ENCODE data around the gene MCC. TPM values are rescaled to one million over a fixed set of nuclear protein-coding genes. Genes with fewer than 3 reads are reported as not detected.
A peak's percentile ranks its signal among the peaks of the same experiment; 100 is the strongest.

The MCC gene
- total RNA-seq, 1 donor from 2014 or later = 26.9 TPM

GRCh38 chr5:113232667-113233066, 255.6 kb downstream of the MCC start:
- Histone ChIP-seq H3K79me2 (ENCODE audit: insufficient read depth, low read length) (peaks cover 7% of the 10 kb centered on the region), H3K4me3 (ENCODE audit: insufficient read depth, low read depth, low read length) (no peak overlapping the region), H2AFZ (ENCODE audit: low read depth, low read length) (no peak overlapping the region), H4K20me1 (ENCODE audit: insufficient read depth, low read length) (peaks cover 6% of the 10 kb centered on the region), H3K27ac (ENCODE audit: low read depth, low read length) (no peak overlapping the region), H3K4me1 (ENCODE audit: insufficient read depth, low read length) (peaks cover 17% of the 10 kb centered on the region), H3K4me2 (ENCODE audit: low read length) (no peak overlapping the region), H3K36me3 (ENCODE audit: insufficient read depth, low read length) (no peaks in the 10 kb centered on the region), H3K27me3 (ENCODE audit: insufficient read depth, low read length) (no peaks in the 10 kb centered on the region), H3K9me3 (ENCODE audit: insufficient read depth, low read depth, low read length) (no peaks in the 10 kb centered on the region), H3K9ac (ENCODE audit: low read length) (no peak overlapping the region)
- Mint-ChIP-seq H3K9me3 (ENCODE audit: unreplicated experiment) (no peaks in the 10 kb centered on the region), H3K36me3 (ENCODE audit: low read depth, unreplicated experiment) (no peaks in the 10 kb centered on the region), H3K27ac (ENCODE audit: unreplicated experiment) (no peak overlapping the region), H3K4me3 (ENCODE audit: unreplicated experiment) (no peak overlapping the region), H3K27me3 (ENCODE audit: low read depth, unreplicated experiment) (no peaks in the 10 kb centered on the region), H3K4me1 (ENCODE audit: low read depth, unreplicated experiment) (peaks cover 43% of the 10 kb centered on the region)
- FAIRE-seq = no peak
- DNase-seq (ENCODE audit: low read depth) = peak; percentile 45
- no peak for TF ChIP-seq EZH2 (IDR thresholded peaks at IDR 0.05; ENCODE audit: insufficient read depth, low read length)
- no peak for TF ChIP-seq CTCF (IDR thresholded peaks at IDR 0.05; ENCODE audit: insufficient read depth, low read depth, low read length)

- H4K20me1 ChIP-seq (ENCODE audit: insufficient read depth, low read length) = peaks cover 6% of the 10 kb centered on the region
- H3K36me3 ChIP-seq (ENCODE audit: insufficient read depth, low read length) = no peaks in the 10 kb centered on the region
- H3K4me3 ChIP-seq (ENCODE audit: insufficient read depth, low read depth, low read length) = no peak overlapping the region
- DNase-seq (ENCODE audit: low read depth) = peak; percentile 61
- H3K27ac ChIP-seq (ENCODE audit: low read depth, low read length) = no peak overlapping the region
- peaks cover 17% of the 10 kb centered on the region for H3K4me1 ChIP-seq (ENCODE audit: insufficient read depth, low read length)
- H2AFZ ChIP-seq (ENCODE audit: low read depth, low read length) = no peak overlapping the region
- peaks cover 38% of the 10 kb centered on the region for H3K4me1 Mint-ChIP-seq (ENCODE audit: low read depth, unreplicated experiment)
- no peaks in the 10 kb centered on the region for H3K9me3 Mint-ChIP-seq (ENCODE audit: unreplicated experiment)
- H3K27me3 ChIP-seq (ENCODE audit: insufficient read depth, low read length) = no peaks in the 10 kb centered on the region
- peak; percentile 77 for FAIRE-seq
- H3K27ac Mint-ChIP-seq (ENCODE audit: unreplicated experiment) = peak overlapping the region; percentile 6
- no peaks in the 10 kb centered on the region for H3K27me3 Mint-ChIP-seq (ENCODE audit: low read depth, unreplicated experiment)
- no peaks in the 10 kb centered on the region for H3K36me3 Mint-ChIP-seq (ENCODE audit: low read depth, unreplicated experiment)
- peaks cover 7% of the 10 kb centered on the region for H3K79me2 ChIP-seq (ENCODE audit: insufficient read depth, low read length)
- no peak overlapping the region for H3K4me3 Mint-ChIP-seq (ENCODE audit: unreplicated experiment)
- H3K4me2 ChIP-seq (ENCODE audit: low read length) = peak overlapping the region; percentile 10
- no peaks in the 10 kb centered on the region for H3K9me3 ChIP-seq (ENCODE audit: insufficient read depth, low read depth, low read length)
- no peak for TF ChIP-seq CTCF (IDR thresholded peaks at IDR 0.05; ENCODE audit: insufficient read depth, low read depth, low read length)
- TF ChIP-seq EZH2 (IDR thresholded peaks at IDR 0.05; ENCODE audit: insufficient read depth, low read length) = no peak
- no peak overlapping the region for H3K9ac ChIP-seq (ENCODE audit: low read length)
These were observed 256.0 kb downstream of the MCC start for GRCh38 chr5:113232221-113232620.

GRCh38 chr5:113231653-113232000, 256.6 kb downstream of the MCC start:
- H3K9ac ChIP-seq (ENCODE audit: low read length) = no peak overlapping the region
- Mint-ChIP-seq H3K36me3 (ENCODE audit: low read depth, unreplicated experiment) (no peaks in the 10 kb centered on the region), H3K4me3 (ENCODE audit: unreplicated experiment) (no peak overlapping the region), H3K4me1 (ENCODE audit: low read depth, unreplicated experiment) (peaks cover 38% of the 10 kb centered on the region), H3K9me3 (ENCODE audit: unreplicated experiment) (no peaks in the 10 kb centered on the region), H3K27me3 (ENCODE audit: low read depth, unreplicated experiment) (no peaks in the 10 kb centered on the region), H3K27ac (ENCODE audit: unreplicated experiment) (peak overlapping the region; percentile 6)
- H3K4me2 ChIP-seq (ENCODE audit: low read length) = peak overlapping the region; percentile 64
- H3K4me1 ChIP-seq (ENCODE audit: insufficient read depth, low read length) = peaks cover 17% of the 10 kb centered on the region
- TF ChIP-seq CTCF (IDR thresholded peaks at IDR 0.05; ENCODE audit: insufficient read depth, low read depth, low read length) (no peak), EZH2 (IDR thresholded peaks at IDR 0.05; ENCODE audit: insufficient read depth, low read length) (no peak)
- H3K4me3 ChIP-seq (ENCODE audit: insufficient read depth, low read depth, low read length) = no peak overlapping the region
- no peak overlapping the region for H2AFZ ChIP-seq (ENCODE audit: low read depth, low read length)
- peaks cover 6% of the 10 kb centered on the region for H4K20me1 ChIP-seq (ENCODE audit: insufficient read depth, low read length)
- DNase-seq (ENCODE audit: low read depth) (no peak), FAIRE-seq (no peak)
- H3K79me2 ChIP-seq (ENCODE audit: insufficient read depth, low read length) = peaks cover 7% of the 10 kb centered on the region
- no peaks in the 10 kb centered on the region for H3K36me3 ChIP-seq (ENCODE audit: insufficient read depth, low read length)
- H3K9me3 ChIP-seq (ENCODE audit: insufficient read depth, low read depth, low read length) = no peaks in the 10 kb centered on the region
- no peaks in the 10 kb centered on the region for H3K27me3 ChIP-seq (ENCODE audit: insufficient read depth, low read length)
- peak overlapping the region; percentile 6 for H3K27ac ChIP-seq (ENCODE audit: low read depth, low read length)
